ENCODE data around the gene LIMS4.
"Not testable (repeated sequence)": the region's sequence is repeated elsewhere in the genome, so short reads cannot be mapped to it uniquely, and the experiment has no call there.

LIMS4 gene

GRCh38 chr2:110472171-110473058 lies at the start of gene LIMS4:
TSS of gene LIMS4 (minus strand) at chr2:110472816. CDS start at chr2:110472778, 38 bp downstream.
- DNase-seq (ENCODE audit: low spot score), result not testable (repeated sequence)

- not testable (repeated sequence) for DNase-seq (ENCODE audit: low spot score)
These were observed 27.2 kb upstream of the LIMS4 start for GRCh38 chr2:110499755-110500377.

- DNase-seq (ENCODE audit: low spot score), result not testable (repeated sequence)
These were observed 23.4 kb upstream of the LIMS4 start for GRCh38 chr2:110496027-110496426.

GRCh38 chr2:110494488-110494887 lies 21.9 kb upstream of the LIMS4 start:
- not testable (repeated sequence) for DNase-seq (ENCODE audit: low spot score)

- DNase-seq (ENCODE audit: low spot score), result not testable (repeated sequence)
These were observed 16.4 kb upstream of the LIMS4 start for GRCh38 chr2:110488991-110489390.

GRCh38 chr2:110482697-110483096 lies 10.1 kb upstream of the LIMS4 start:
- DNase-seq (ENCODE audit: low spot score), result not testable (repeated sequence)

- DNase-seq (ENCODE audit: low spot score), result not testable (repeated sequence)
These were observed 8.6 kb upstream of the LIMS4 start for GRCh38 chr2:110481200-110481599.

GRCh38 chr2:110480084-110480483 lies 7.5 kb upstream of the LIMS4 start:
- DNase-seq (ENCODE audit: low spot score), result not testable (repeated sequence)

GRCh38 chr2:110477370-110477769 lies 4.8 kb upstream of the LIMS4 start:
- DNase-seq (ENCODE audit: low spot score), result not testable (repeated sequence)

- not testable (repeated sequence) for DNase-seq (ENCODE audit: low spot score)
These were observed 4.3 kb upstream of the LIMS4 start for GRCh38 chr2:110476952-110477351.

- DNase-seq (ENCODE audit: low spot score), result not testable (repeated sequence)
These were observed 3.2 kb upstream of the LIMS4 start for GRCh38 chr2:110475627-110476359.

GRCh38 chr2:110474898-110475297 lies 2.3 kb upstream of the LIMS4 start:
- not testable (repeated sequence) for DNase-seq (ENCODE audit: low spot score)

- not testable (repeated sequence) for DNase-seq (ENCODE audit: low spot score)
These were observed 393 bp upstream of the LIMS4 start for GRCh38 chr2:110473059-110473358.

- DNase-seq (ENCODE audit: low spot score), result not testable (repeated sequence)
These were observed 3.7 kb downstream of the LIMS4 start for GRCh38 chr2:110468921-110469320.

GRCh38 chr2:110465312-110465711 lies 7.3 kb downstream of the LIMS4 start:
- not testable (repeated sequence) for DNase-seq (ENCODE audit: low spot score)

GRCh38 chr2:110462458-110462857 lies 10.2 kb downstream of the LIMS4 start:
- DNase-seq (ENCODE audit: low spot score), result not testable (repeated sequence)

- DNase-seq (ENCODE audit: low spot score), result not testable (repeated sequence)
These were observed 12.3 kb downstream of the LIMS4 start for GRCh38 chr2:110460318-110460717.

- not testable (repeated sequence) for DNase-seq (ENCODE audit: low spot score)
These were observed 15.4 kb downstream of the LIMS4 start for GRCh38 chr2:110457214-110457590.

- not testable (repeated sequence) for DNase-seq (ENCODE audit: low spot score)
These were observed 16.1 kb downstream of the LIMS4 start for GRCh38 chr2:110456291-110457213.

GRCh38 chr2:110455080-110455670 lies 17.4 kb downstream of the LIMS4 start:
- DNase-seq (ENCODE audit: low spot score), result not testable (repeated sequence)

- not testable (repeated sequence) for DNase-seq (ENCODE audit: low spot score)
These were observed 21.7 kb downstream of the LIMS4 start for GRCh38 chr2:110450951-110451350.

All from Ammon's horn (tissue), 1 donor.